ENCODE results near the gene KRT72. TPM values are rescaled to one million over a fixed set of nuclear protein-coding genes. Genes with fewer than 3 reads are reported as not detected.

Gene KRT72
- total RNA-seq, 1 experiment from 2014 or later, result 0.17 TPM

DNA sequence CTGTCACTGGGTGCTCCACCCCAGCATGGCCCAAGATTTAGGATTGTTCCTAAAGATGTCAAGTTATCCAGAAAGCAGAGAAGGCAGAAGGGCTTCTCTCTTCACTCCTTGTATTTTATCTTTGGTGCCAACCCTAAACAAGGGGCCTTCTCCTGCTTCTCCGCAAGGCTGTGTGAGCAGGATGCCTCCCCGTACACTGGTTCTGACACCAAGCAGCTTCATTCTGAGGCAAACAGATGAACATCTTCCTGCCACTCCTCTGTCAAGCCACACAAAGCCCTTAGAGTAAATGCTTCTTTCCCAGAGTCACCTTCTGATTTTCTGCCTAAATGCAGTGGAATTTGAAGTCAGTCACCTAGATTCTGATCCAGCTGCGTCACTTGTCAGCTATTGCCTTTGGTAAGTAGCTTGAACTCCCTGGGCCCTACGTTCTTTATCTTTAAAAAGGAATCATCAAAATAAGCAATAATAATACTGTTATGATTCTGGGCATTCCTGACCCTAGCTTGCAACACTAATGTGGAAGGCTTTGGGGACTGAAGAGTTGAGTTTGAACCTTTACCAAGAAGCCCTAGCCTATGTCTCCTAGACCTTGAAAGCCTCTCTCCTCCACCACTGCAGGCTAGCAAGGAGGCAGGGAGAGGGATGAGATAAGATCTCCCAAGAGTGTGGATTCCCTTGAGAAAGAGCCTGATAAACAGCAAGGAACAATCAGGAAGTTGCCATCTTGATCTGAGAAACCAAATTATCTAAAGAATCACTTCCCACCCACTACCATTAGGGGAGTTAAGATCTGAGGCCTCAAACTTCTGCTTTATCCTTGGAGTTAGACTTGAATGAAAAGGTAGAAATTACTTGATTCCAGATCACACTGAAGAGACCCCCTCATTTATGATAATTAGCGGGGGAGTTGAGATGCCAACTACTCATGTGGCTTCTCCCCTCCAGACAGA lies 11.4 kb upstream of the KRT72 start:
- ATAC-seq (no peak), DNase-seq (ENCODE audit: low read depth, low spot score) (no peak)
- no peak for TF ChIP-seq RAD21 (IDR thresholded peaks at IDR 0.05; ENCODE audit: low read depth)
- no peak for TF ChIP-seq SRF (IDR thresholded peaks at IDR 0.05; ENCODE audit: low read depth)
- TF ChIP-seq ZNF274 (IDR thresholded peaks at IDR 0.05; ENCODE audit: low read depth, low read length), result no peak
- no peak for TF ChIP-seq EZH2 (IDR thresholded peaks at IDR 0.05)
- TF ChIP-seq ZBTB33 (IDR thresholded peaks at IDR 0.05; ENCODE audit: extremely low read depth, insufficient replicate concordance, low read length), result no peak
- no peak for TF ChIP-seq EZH2phosphoT487 (IDR thresholded peaks at IDR 0.05; ENCODE audit: borderline replicate concordance)
- TF ChIP-seq FOSL1 (IDR thresholded peaks at IDR 0.05; ENCODE audit: low read depth), result no peak
- no peak for TF ChIP-seq JUND (IDR thresholded peaks at IDR 0.05)
- no peak for TF ChIP-seq CBX3 (IDR thresholded peaks at IDR 0.05; ENCODE audit: low read depth)
- no peak for TF ChIP-seq POLR2AphosphoS5 (IDR thresholded peaks at IDR 0.05; ENCODE audit: low read depth, low read length)
- TF ChIP-seq, protein P1, sequence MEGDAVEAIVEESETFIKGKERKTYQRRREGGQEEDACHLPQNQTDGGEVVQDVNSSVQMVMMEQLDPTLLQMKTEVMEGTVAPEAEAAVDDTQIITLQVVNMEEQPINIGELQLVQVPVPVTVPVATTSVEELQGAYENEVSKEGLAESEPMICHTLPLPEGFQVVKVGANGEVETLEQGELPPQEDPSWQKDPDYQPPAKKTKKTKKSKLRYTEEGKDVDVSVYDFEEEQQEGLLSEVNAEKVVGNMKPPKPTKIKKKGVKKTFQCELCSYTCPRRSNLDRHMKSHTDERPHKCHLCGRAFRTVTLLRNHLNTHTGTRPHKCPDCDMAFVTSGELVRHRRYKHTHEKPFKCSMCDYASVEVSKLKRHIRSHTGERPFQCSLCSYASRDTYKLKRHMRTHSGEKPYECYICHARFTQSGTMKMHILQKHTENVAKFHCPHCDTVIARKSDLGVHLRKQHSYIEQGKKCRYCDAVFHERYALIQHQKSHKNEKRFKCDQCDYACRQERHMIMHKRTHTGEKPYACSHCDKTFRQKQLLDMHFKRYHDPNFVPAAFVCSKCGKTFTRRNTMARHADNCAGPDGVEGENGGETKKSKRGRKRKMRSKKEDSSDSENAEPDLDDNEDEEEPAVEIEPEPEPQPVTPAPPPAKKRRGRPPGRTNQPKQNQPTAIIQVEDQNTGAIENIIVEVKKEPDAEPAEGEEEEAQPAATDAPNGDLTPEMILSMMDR (IDR thresholded peaks at IDR 0.05 in 2 of 3, conservative IDR thresholded peaks at IDR 0.05 in 1 of 3; ENCODE audit: borderline replicate concordance in 1 of 3, insufficient read depth in 1 of 3, low read depth in 2 of 3, low read length in 2 of 3), result no peak
- no peak overlapping the region for H3K4me3 ChIP-seq (replicated peaks in 1 of 2; ENCODE audit: low read depth in 1 of 2, low read length in 2 of 2)
- BruUV-seq (replicated peaks), result no TSS peak
- no peaks in the 10 kb centered on the region for H4K20me1 ChIP-seq (ENCODE audit: insufficient read depth)
- H2AFZ ChIP-seq (ENCODE audit: low read depth, low read length, poor library complexity, severe bottlenecking), result no peak overlapping the region
- H3K36me3 ChIP-seq (ENCODE audit: control insufficient read depth in 1 of 2, insufficient read depth in 2 of 2, low read length in 2 of 2), result no peaks in the 10 kb centered on the region
- H3K79me2 ChIP-seq (ENCODE audit: insufficient read depth, low read length), result no peaks in the 10 kb centered on the region
- no peaks in the 10 kb centered on the region for H3K27me3 ChIP-seq (ENCODE audit: insufficient read depth, low read length)
- intact Hi-C loops (cut with micrococcal nuclease), result no loop called here
- no peak overlapping the region for H3K27ac ChIP-seq (ENCODE audit: low read depth, low read length)
- no peak overlapping the region for H3K9ac ChIP-seq (ENCODE audit: low read length)
- H3K9me3 ChIP-seq (ENCODE audit: control insufficient read depth in 1 of 2, insufficient read depth in 1 of 2, low read depth in 1 of 2, low read length in 2 of 2), result no peaks in the 10 kb centered on the region
- H3K9me2 ChIP-seq (ENCODE audit: insufficient read depth), result no peaks in the 10 kb centered on the region
- CTCF ChIA-PET, result interaction anchor here (2.1 kb wide), 1 partner anchor 267 kb away, joined by 6 read pairs; no protein-coding TSS in a partner anchor
- no peaks in the 10 kb centered on the region for H3K4me1 ChIP-seq (ENCODE audit: control insufficient read depth in 1 of 2, insufficient read depth in 2 of 2, low read length in 2 of 2)
- POLR2A ChIA-PET, result no interaction called here
- H3K4me2 ChIP-seq (ENCODE audit: low read length), result no peak overlapping the region
- RAD21 ChIA-PET (ENCODE audit: low non-redundant PET in 1 of 2, low total read pairs in 2 of 2, uncharacterized antibody in 2 of 2, unreplicated experiment in 2 of 2), result no interaction called here

All from HCT116 (cell line).